Brain microvascular endothelial cell (primary cell): ENCODE measurements around the gene CHRNG.

Experiments
- DNase-seq: peaks from one replicate; pipeline ENCODE4 v3.0.0-alpha.2; 2020
- H3K27ac ChIP-seq: fragments of 250-450 bp; sonication (Bioruptor Pico); 2 replicates; pipeline ENCODE4 v1.5.1; 2020; ENCODE audit warnings: mild to moderate bottlenecking, moderate library complexity
- H3K27me3 ChIP-seq: fragments of 250-450 bp; sonication (Bioruptor Pico); replicated peaks from 2 replicates; pipeline ENCODE4 v1.5.1; 2020; ENCODE audit warnings: mild to moderate bottlenecking
- H3K36me3 ChIP-seq: fragments of 250-450 bp; sonication (Bioruptor Pico); replicated peaks from 2 replicates; pipeline ENCODE4 v1.5.1; 2020; ENCODE audit warnings: mild to moderate bottlenecking
- H3K4me3 ChIP-seq: 2 replicates; pipeline ENCODE4 v1.5.1; 2011; ENCODE audit warnings: low read depth, mild to moderate bottlenecking, control low read depth, low read length, moderate library complexity
- CTCF ChIP-seq: IDR thresholded peaks from 2 replicates; pipeline ENCODE4 v1.5.1; 2011; ENCODE audit warnings: low read depth, mild to moderate bottlenecking, moderate library complexity, low read length, control low read depth, inconsistent platforms; ENCODE audit errors: missing control alignments
- in situ Hi-C: cut with HindIII; loops from 2 replicates; pipeline ENCODE4 v1.10.0; 2017; ENCODE audit warnings: low sequenced_read_pairs, low pct_ligation_motif_present

Gene CHRNG

GRCh38 chr2:232593982-232594381 lies 54.5 kb downstream of the CHRNG start:
- in situ Hi-C loops = no loop called here
- Histone ChIP-seq H3K27me3 (no peaks in the 10 kb centered on the region), H3K36me3 (no peaks in the 10 kb centered on the region), H3K27ac (no peak overlapping the region), H3K4me3 (no peak overlapping the region)
- DNase-seq = no peak
- no peak for TF ChIP-seq CTCF
